SK-N-SH treated with all-trans-retinoic acid at 6 μM for 48 hours (cell line): ENCODE measurements around the gene MVB12B.

Experiments used
- ARNTL ChIP-seq: fragments of 450-650 bp; formaldehyde crosslinking; IDR thresholded peaks from 2 replicates; pipeline ENCODE4 v1.5.0; 2020; ENCODE audit warnings: low read depth, mild to moderate bottlenecking, moderate library complexity, borderline replicate concordance
- CREB5 ChIP-seq: fragments of 250-450 bp; sonication (Bioruptor Pico); IDR thresholded peaks from 2 replicates; pipeline ENCODE4 v1.5.1; 2020; ENCODE audit warnings: low read depth, mild to moderate bottlenecking, moderate library complexity
- ESRRG ChIP-seq: fragments of 250-450 bp; sonication (Bioruptor Pico); IDR thresholded peaks from 2 replicates; pipeline ENCODE4 v1.6.1; 2021; ENCODE audit warnings: mild to moderate bottlenecking
- GLIS3 ChIP-seq: fragments of 250-450 bp; sonication (Bioruptor Pico); IDR thresholded peaks from 2 replicates; pipeline ENCODE4 v1.5.0; 2020; ENCODE audit warnings: mild to moderate bottlenecking, moderate library complexity
- PATZ1 ChIP-seq: fragments of 250-450 bp; sonication (Bioruptor Pico); IDR thresholded peaks from 2 replicates; pipeline ENCODE4 v1.8.0; 2020; ENCODE audit warnings: mild to moderate bottlenecking, moderate library complexity, borderline replicate concordance
- RARB ChIP-seq: fragments of 250-450 bp; sonication (Bioruptor Pico); IDR thresholded peaks from 2 replicates; pipeline ENCODE4 v1.8.0; 2021; ENCODE audit warnings: mild to moderate bottlenecking, moderate library complexity
- TCF4 ChIP-seq: fragments of 250-450 bp; sonication (Bioruptor Pico); IDR thresholded peaks from 2 replicates; pipeline ENCODE4 v1.8.0; 2021; ENCODE audit warnings: mild to moderate bottlenecking, moderate library complexity, borderline replicate concordance
- TSHZ2 ChIP-seq: fragments of 250-450 bp; sonication (Bioruptor Pico); IDR thresholded peaks from 2 replicates; pipeline ENCODE4 v1.5.0; 2020; ENCODE audit warnings: mild to moderate bottlenecking, moderate library complexity
- ZC3H10 ChIP-seq: fragments of 250-450 bp; sonication (Bioruptor Pico); IDR thresholded peaks from 2 replicates; pipeline ENCODE4 v1.5.1; 2021; ENCODE audit warnings: mild to moderate bottlenecking, moderate library complexity
- ZFP3 ChIP-seq: fragments of 250-450 bp; sonication (Bioruptor Pico); IDR thresholded peaks from 2 replicates; pipeline ENCODE4 v1.5.0; 2020; ENCODE audit warnings: mild to moderate bottlenecking, moderate library complexity
- ZFP30 ChIP-seq: fragments of 450-650 bp; formaldehyde crosslinking; IDR thresholded peaks from 2 replicates; pipeline ENCODE4 v1.5.0; 2022; ENCODE audit warnings: mild to moderate bottlenecking, moderate library complexity
- ZNF70 ChIP-seq: fragments of 450-650 bp; formaldehyde crosslinking; IDR thresholded peaks from 2 replicates; pipeline ENCODE4 v1.5.0; 2020; ENCODE audit warnings: mild to moderate bottlenecking, moderate library complexity

GRCh38 chr9:126298063-126298801, 28.4 kb upstream of the MVB12B start:
- TF ChIP-seq ESRRG (CRISPR knock-in tag) (no peak), ZFP3 (no peak), ZFP30 (CRISPR knock-in tag) (no peak), CREB5 (no peak), ZC3H10 (CRISPR knock-in tag) (no peak), PATZ1 (CRISPR knock-in tag) (no peak), TCF4 (no peak), TSHZ2 (CRISPR knock-in tag) (no peak), ARNTL (CRISPR knock-in tag) (no peak), RARB (CRISPR knock-in tag) (no peak), ZNF70 (no peak), GLIS3 (CRISPR knock-in tag) (no peak)
